Erythroblast (primary cell): ENCODE results near the gene CACNA1G.

ENCODE experiments used
- GATA1 ChIP-seq: IDR thresholded peaks from 2 replicates; pipeline ENCODE4 v1.6.1; 2011; ENCODE audit warnings: low read depth, mild to moderate bottlenecking, control low read depth, low read length, moderate library complexity
- POLR2A ChIP-seq: IDR thresholded peaks from 2 replicates; pipeline ENCODE4 v1.6.1; 2011; ENCODE audit warnings: mild to moderate bottlenecking, low read length

GRCh38 chr17:50642722-50643656 is 82.5 kb downstream of the CACNA1G start:
- TF ChIP-seq POLR2A (no peak), GATA1 (no peak)
